SKM-1 treated with dmso at 0.1 percent for 144 hours (cell line): ENCODE measurements around the gene BEND5.

Source experiments
- DNase-seq: peaks from one replicate; lab custom pipeline; 2025; ENCODE audit not compliant: unreplicated experiment; lab: John Stamatoyannopoulos, UW

BEND5 gene

GRCh38 chr1:48776393-48777218 is at the start of gene BEND5:
Gene BEND5 (minus strand): TSS chr1:48776891. CDS start chr1:48776831, 60 bp downstream.
- DNase-seq = no peak

- DNase-seq = no peak
Observed at GRCh38 chr1:48823168-48823567, 46.5 kb upstream of the BEND5 start.

- DNase-seq = no peak
Observed at GRCh38 chr1:48820491-48820890, 43.8 kb upstream of the BEND5 start.

- DNase-seq = peak; percentile 19
Observed at GRCh38 chr1:48817505-48818114, 40.9 kb upstream of the BEND5 start.

GRCh38 chr1:48810740-48811139 is 34.0 kb upstream of the BEND5 start:
- DNase-seq = no peak

GRCh38 chr1:48808496-48808895 is 31.8 kb upstream of the BEND5 start:
- no peak for DNase-seq

- DNase-seq = no peak
Observed at GRCh38 chr1:48807554-48808260, 31.0 kb upstream of the BEND5 start.

- DNase-seq = peak; percentile 59
Observed at GRCh38 chr1:48803474-48803873, 26.8 kb upstream of the BEND5 start.

- no peak for DNase-seq
Observed at GRCh38 chr1:48794816-48795215, 18.1 kb upstream of the BEND5 start.

- DNase-seq = peak; percentile 90
Observed at GRCh38 chr1:48793863-48794262, 17.2 kb upstream of the BEND5 start.

- no peak for DNase-seq
Observed at GRCh38 chr1:48792961-48793360, 16.3 kb upstream of the BEND5 start.

GRCh38 chr1:48790397-48790796 is 13.7 kb upstream of the BEND5 start:
- no peak for DNase-seq

- peak; percentile 28 for DNase-seq
Observed at GRCh38 chr1:48789903-48790302, 13.2 kb upstream of the BEND5 start.

- no peak for DNase-seq
Observed at GRCh38 chr1:48785869-48786268, 9.2 kb upstream of the BEND5 start.

GRCh38 chr1:48784301-48784700 is 7.6 kb upstream of the BEND5 start:
- no peak for DNase-seq

GRCh38 chr1:48777219-48777895 is 666 bp upstream of the BEND5 start:
- DNase-seq = no peak

- DNase-seq = no peak
Observed at GRCh38 chr1:48775831-48776392, 779 bp downstream of the BEND5 start.

- no peak for DNase-seq
Observed at GRCh38 chr1:48773133-48773532, 3.6 kb downstream of the BEND5 start.

GRCh38 chr1:48772211-48772610 is 4.5 kb downstream of the BEND5 start:
- no peak for DNase-seq

GRCh38 chr1:48771561-48771960 is 5.1 kb downstream of the BEND5 start:
- no peak for DNase-seq

GRCh38 chr1:48767975-48768510 is 8.6 kb downstream of the BEND5 start:
- DNase-seq = peak; percentile 61
